Esophagus squamous epithelium (tissue), 4 donors: ENCODE results near the gene MARCHF2.

Experiments used
- POLR2A ChIP-seq, 4 donors: fragments of 450-650 bp; IDR thresholded peaks; one replicate each; pipeline ENCODE4 v1.6.1; 2017; ENCODE audit warnings: antibody characterized with exemption in 4 of 4, mild to moderate bottlenecking in 4 of 4, moderate library complexity in 3 of 4
- TF ChIP-seq, protein P1 (sequence below), 6 experiments: fragments of 450-650 bp in 4 of 6; fragments of 200-600 bp in 2 of 6; sonication (generic) in 2 of 6; IDR thresholded peaks; one replicate each; pipeline ENCODE4 v1.5.1; 2016 to 2019; ENCODE audit warnings: antibody characterized with exemption in 6 of 6, mild to moderate bottlenecking in 4 of 6, moderate library complexity in 4 of 6

DNA sequence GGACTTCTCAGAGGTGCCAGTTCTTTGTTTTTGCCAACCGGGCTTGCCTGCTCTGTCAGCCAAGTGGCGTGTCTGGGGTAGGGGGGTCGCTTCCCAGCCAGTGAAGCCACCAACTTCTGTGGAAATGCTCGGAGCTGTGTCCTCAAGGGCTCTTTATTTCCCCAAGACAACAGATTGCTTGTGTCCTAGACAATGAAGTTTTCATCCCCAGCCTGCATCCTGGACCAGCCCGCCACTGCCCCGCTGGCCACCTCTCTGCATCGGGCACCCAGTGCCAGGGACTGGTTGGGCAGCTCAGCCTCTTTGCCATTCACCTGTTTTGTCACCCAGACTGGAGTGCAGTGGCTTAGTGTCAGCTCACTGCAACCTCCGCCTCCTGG is 19.2 kb upstream of the MARCHF2 start:
- TF ChIP-seq, protein P1, sequence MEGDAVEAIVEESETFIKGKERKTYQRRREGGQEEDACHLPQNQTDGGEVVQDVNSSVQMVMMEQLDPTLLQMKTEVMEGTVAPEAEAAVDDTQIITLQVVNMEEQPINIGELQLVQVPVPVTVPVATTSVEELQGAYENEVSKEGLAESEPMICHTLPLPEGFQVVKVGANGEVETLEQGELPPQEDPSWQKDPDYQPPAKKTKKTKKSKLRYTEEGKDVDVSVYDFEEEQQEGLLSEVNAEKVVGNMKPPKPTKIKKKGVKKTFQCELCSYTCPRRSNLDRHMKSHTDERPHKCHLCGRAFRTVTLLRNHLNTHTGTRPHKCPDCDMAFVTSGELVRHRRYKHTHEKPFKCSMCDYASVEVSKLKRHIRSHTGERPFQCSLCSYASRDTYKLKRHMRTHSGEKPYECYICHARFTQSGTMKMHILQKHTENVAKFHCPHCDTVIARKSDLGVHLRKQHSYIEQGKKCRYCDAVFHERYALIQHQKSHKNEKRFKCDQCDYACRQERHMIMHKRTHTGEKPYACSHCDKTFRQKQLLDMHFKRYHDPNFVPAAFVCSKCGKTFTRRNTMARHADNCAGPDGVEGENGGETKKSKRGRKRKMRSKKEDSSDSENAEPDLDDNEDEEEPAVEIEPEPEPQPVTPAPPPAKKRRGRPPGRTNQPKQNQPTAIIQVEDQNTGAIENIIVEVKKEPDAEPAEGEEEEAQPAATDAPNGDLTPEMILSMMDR (IDR thresholded peaks at IDR 0.05) = no peak
- TF ChIP-seq POLR2A (IDR thresholded peaks at IDR 0.05) = no peak
